ENCODE data around the gene MTHFS. TPM values are rescaled to one million over a fixed set of nuclear protein-coding genes. Genes with fewer than 3 reads are reported as not detected.
A peak's percentile ranks its signal among the peaks of the same experiment; 100 is the strongest.

The MTHFS gene
- total RNA-seq = 11.2 and 11.9 TPM in 2 replicates
- long read RNA-seq, partial matches to known transcripts = 1 of 2 reads
- long read RNA-seq, other reads (novel, unspliced or antisense) = 1 of 2 reads

GRCh38 chr15:79896634-79897379 is at the start of gene MTHFS:
Gene MTHFS, minus strand, starts transcription at chr15:79897014. Its CDS starts 26 bp downstream, at chr15:79896988.
- peak; percentile 55 for TF ChIP-seq CTCF (conservative IDR thresholded peaks at IDR 0.05)
- Mint-ChIP-seq H3K4me1 (peaks cover 17% of the 10 kb centered on the region), H3K27ac (ENCODE audit: unreplicated experiment) (peak within 1 kb of the TSS; percentile 97), H3K4me3 (peak within 1 kb of the TSS; percentile 91), H3K9me3 (no peaks in the 10 kb centered on the region), H3K27me3 (ENCODE audit: low read depth) (no peaks in the 10 kb centered on the region), H3K36me3 (ENCODE audit: low read depth) (no peaks in the 10 kb centered on the region)
- peak; percentile 64 for DNase-seq (ENCODE audit: low read depth, low spot score)

GRCh38 chr15:79944622-79945021 is 47.8 kb upstream of the MTHFS start:
- no peak for TF ChIP-seq CTCF (conservative IDR thresholded peaks at IDR 0.05)
- Mint-ChIP-seq H3K9me3 (no peaks in the 10 kb centered on the region), H3K27ac (ENCODE audit: unreplicated experiment) (no peak overlapping the region), H3K27me3 (ENCODE audit: low read depth) (peaks cover 3% of the 10 kb centered on the region), H3K4me3 (no peak overlapping the region), H3K36me3 (ENCODE audit: low read depth) (no peaks in the 10 kb centered on the region), H3K4me1 (no peaks in the 10 kb centered on the region)
- DNase-seq (ENCODE audit: low read depth, low spot score) = no peak

GRCh38 chr15:79943820-79944219 is 47.0 kb upstream of the MTHFS start:
- Mint-ChIP-seq H3K36me3 (ENCODE audit: low read depth) (no peaks in the 10 kb centered on the region), H3K9me3 (no peaks in the 10 kb centered on the region), H3K27ac (ENCODE audit: unreplicated experiment) (no peak overlapping the region), H3K4me1 (no peaks in the 10 kb centered on the region), H3K27me3 (ENCODE audit: low read depth) (peaks cover 3% of the 10 kb centered on the region), H3K4me3 (no peak overlapping the region)
- TF ChIP-seq CTCF (conservative IDR thresholded peaks at IDR 0.05) = no peak
- no peak for DNase-seq (ENCODE audit: low read depth, low spot score)

GRCh38 chr15:79942741-79943481 is 46.1 kb upstream of the MTHFS start:
- H3K4me1 Mint-ChIP-seq = no peaks in the 10 kb centered on the region
- H3K9me3 Mint-ChIP-seq = peaks cover 2% of the 10 kb centered on the region
- TF ChIP-seq CTCF (conservative IDR thresholded peaks at IDR 0.05) = no peak
- DNase-seq (ENCODE audit: low read depth, low spot score) = no peak
- H3K4me3 Mint-ChIP-seq = no peak overlapping the region
- H3K36me3 Mint-ChIP-seq (ENCODE audit: low read depth) = no peaks in the 10 kb centered on the region
- H3K27me3 Mint-ChIP-seq (ENCODE audit: low read depth) = peaks cover 3% of the 10 kb centered on the region
- H3K27ac Mint-ChIP-seq (ENCODE audit: unreplicated experiment) = no peak overlapping the region

GRCh38 chr15:79939399-79939798 is 42.6 kb upstream of the MTHFS start:
- Mint-ChIP-seq H3K27ac (ENCODE audit: unreplicated experiment) (no peak overlapping the region), H3K9me3 (peaks cover 5% of the 10 kb centered on the region), H3K36me3 (ENCODE audit: low read depth) (no peaks in the 10 kb centered on the region), H3K4me3 (no peak overlapping the region), H3K4me1 (no peaks in the 10 kb centered on the region), H3K27me3 (ENCODE audit: low read depth) (peaks cover 3% of the 10 kb centered on the region)
- TF ChIP-seq CTCF (conservative IDR thresholded peaks at IDR 0.05) = no peak
- DNase-seq (ENCODE audit: low read depth, low spot score) = no peak
